Measurements from ENCODE around the gene ZFYVE1.
"Not testable (repeated sequence)": the region's sequence is repeated elsewhere in the genome, so short reads cannot be mapped to it uniquely, and the experiment has no call there.

The ZFYVE1 gene

DNA sequence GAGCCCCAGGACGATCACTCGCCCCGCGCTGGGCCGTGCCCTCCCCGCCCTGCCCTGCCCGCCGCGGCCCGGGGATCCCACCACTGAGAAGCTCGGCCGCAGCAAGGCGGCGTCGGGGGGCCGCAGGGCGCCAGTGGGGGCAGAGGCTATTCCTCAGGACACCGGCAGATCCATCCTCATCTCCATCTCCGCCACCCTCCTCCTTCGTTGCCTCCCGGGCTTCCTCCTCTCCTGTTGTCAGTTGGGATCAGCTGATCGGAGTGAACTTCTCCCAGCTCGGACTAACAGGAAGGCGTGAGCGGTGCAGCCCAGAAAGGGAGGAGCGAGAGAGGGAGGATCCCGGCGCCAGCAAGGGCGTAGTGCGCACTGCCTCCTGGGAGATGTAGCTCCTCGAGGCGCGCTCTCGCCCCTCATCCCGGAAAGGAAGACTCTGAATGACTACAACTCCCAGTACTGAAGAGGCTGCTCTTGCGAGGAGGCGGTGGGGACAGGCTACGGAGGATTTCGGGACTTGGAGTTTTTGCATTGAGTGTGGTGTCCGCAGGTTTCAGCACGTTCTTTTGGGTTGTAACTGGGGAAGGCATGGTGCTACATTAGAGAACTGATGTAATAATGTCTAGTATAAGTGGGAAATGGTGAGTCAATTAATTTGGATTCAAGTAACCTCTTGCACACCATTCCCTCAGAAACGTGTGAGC is at the start of gene ZFYVE1:
Gene ZFYVE1, minus strand, starts transcription at position 262 of the 698 bp plus-strand sequence. CDS start 2,598 bp downstream, outside the sequence.
- peak; percentile 99 for DNase-seq (ENCODE audit: low spot score)

- DNase-seq (ENCODE audit: low spot score) = no peak
Observed at GRCh38 chr14:73069585-73069984, 42.7 kb upstream of the ZFYVE1 start.

GRCh38 chr14:73058922-73059673 is 32.2 kb upstream of the ZFYVE1 start:
- DNase-seq (ENCODE audit: low spot score) = peak; percentile 37

DNA sequence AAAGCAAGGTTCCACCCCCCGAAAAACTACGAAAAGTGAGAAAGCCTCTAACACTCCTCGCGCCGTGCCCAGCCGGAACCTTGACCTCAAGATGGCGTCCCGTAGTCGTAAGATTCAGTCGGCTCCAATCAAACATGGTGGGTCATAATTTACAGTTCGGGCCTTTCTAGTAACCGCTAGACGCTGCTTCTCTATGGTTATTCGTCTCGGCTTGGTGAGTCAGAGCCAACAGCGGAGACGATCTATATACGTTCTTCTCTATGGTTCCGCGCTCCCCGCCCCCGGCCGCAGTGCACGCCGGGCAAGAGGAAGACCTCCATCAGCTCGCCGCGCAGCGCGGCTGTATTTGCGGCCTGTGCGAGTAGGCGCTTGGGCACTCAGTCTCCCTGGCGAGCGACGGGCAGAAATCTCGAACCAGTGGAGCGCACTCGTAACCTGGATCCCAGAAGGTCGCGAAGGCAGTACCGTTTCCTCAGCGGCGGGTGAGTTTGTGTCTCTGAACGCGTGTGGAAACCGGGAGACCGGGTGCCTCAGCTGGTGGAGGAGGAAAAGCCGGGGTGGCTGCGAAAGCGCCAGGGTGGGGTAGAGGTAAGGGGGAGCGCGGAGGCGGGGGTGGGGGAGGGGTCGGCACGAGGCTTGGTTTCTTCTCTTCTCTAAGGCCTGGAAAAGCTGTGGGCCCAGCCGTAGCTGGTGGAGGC is 31.5 kb upstream of the ZFYVE1 start, which contains the start of gene RBM25:
Gene RBM25, plus strand, starts transcription at position 311 of the 698 bp plus-strand sequence. CDS start 13,108 bp downstream, outside the sequence.
- DNase-seq (ENCODE audit: low spot score) = peak; percentile 99

DNA sequence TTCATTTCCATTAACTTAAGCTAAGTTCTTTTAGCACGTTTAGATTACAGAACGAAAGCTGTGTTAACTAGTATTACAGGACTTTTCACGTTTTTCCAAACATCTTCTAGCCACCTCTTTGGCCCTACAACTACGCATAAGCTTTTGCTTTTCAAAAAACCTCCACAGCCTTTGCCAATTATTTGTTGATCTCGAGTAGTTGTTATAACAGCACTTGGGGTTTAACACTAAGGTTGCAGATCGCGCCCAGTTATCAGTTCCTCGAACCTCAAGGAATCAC is 31.0 kb upstream of the ZFYVE1 start:
- no peak for DNase-seq (ENCODE audit: low spot score)

DNA sequence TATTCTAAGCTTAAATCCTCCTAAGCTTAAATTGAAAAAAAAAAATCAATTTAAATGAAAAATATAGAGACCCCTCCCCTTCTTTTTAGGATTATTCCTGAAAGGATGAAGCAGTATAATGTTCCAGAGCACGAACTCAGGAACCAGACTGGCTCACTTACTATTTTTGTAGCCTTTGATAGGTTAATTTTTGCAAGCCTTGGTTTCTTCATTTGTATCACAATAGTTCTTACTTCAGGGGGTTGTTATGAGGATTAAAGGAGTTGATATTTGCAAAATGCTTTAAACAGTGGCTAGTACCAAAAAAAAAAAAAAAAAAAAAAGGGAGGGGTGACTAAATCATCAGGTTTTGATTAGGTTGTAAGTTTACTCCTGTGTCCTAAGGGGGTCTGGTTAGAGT is 28.3 kb upstream of the ZFYVE1 start:
- no peak for DNase-seq (ENCODE audit: low spot score)

DNA sequence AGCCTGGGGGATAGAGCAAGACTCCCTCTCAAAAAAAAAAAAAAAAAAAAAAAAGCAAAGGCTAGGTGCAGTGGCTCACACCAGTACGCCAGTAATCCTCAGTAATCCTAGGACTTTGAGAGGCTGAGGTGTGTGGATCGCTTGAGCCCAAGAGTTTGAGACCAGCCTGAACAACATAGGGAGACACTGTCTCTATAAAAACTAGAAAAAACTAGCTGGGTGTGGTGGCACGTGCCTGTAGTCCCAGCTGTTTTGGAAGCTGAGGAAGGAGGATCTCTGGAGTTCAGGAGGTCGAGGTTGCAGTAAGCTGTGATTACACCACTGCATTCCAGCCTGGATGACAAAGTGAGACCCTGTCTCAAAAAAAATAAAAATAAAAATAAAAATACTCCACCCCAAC is 22.5 kb upstream of the ZFYVE1 start:
- no peak for DNase-seq (ENCODE audit: low spot score)

- DNase-seq (ENCODE audit: low spot score) = no peak
Observed at GRCh38 chr14:73047808-73048207, 20.9 kb upstream of the ZFYVE1 start.

DNA sequence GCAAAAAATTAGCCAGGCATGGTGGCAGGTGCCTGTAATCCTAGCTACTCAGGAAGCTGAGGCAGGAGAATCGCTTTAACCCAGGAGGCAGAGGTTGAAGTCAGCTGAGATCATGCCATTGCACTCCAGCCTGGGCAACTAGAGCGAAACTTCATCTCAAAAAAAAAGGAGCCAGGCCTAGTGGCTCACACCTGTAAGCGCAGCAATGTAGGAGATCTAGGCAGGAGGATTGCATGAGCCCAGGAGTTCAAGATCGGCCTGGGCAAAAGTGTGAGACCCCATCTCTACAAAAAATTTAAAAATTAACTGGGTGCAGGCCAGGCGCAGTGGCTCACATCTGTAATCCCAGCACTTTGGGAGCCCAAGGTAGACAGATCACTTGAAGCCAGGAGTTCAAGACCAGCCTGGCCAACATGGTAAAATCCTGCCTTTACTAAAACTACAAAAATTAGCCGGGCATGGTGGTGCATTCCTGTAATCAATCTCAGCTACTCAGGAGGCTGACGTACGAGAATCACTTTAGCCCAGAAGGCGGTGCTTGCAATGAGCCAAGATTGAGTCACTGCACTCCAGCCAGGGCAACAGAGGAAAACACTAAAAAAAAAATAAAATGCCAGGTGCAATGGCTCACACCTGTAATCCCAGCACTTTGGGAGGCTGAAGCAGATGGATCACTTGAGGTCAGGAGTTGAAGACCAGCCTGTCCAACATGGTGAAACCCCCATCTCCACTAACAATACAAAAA is 10.0 kb upstream of the ZFYVE1 start:
- not testable (repeated sequence) for DNase-seq (ENCODE audit: low spot score)

- DNase-seq (ENCODE audit: low spot score) = no peak
Observed at GRCh38 chr14:73027984-73028383, 1.1 kb upstream of the ZFYVE1 start.

DNA sequence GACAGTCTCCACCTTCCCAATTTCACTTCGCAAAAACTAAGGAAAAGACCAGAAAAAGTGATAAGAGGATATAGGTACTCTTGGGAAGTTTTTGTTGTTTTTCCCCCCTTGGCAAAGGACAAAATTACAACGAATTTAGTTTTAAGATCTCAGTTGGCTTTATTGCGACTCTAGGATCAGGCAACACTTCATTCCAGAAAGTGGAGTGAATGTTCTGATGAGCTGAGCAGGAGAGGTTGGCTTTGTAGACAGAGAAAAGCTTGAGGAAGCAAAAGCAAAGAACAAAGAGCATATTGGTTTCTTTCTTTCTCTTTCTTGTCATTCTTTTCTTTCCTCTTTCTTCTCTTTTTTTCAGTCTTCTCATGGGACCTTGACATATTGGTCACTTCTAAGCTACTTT is 640 bp upstream of the ZFYVE1 start:
- DNase-seq (ENCODE audit: low spot score) = peak; percentile 10

DNA sequence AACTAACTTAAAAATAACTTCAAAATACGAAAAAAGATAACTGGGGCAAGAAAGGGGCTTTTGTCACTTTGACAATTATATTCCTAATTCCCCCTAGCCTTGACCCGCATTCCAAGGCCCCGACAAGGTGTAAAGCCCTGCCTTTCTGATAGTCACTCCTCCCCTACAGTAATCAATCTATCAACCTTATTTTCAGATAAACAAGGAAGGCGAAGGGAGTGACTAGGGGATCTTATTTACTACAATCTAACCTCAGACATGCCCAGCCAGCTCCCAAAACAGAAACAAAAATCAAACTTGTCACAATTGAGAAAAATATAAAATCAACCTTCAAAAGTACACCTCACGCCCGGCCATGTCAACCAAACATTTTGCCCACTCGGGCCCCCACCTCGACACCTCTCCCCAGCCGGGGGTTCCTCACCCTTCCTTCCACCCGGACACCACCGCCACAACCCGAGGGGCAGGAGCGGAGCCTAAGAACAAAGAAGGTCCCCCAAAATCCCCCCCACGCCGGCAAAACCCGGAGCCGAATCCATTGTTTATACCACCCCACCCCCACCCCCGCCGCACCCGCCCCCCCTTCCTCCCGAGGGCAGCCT is 562 bp downstream of the ZFYVE1 start:
- no peak for DNase-seq (ENCODE audit: low spot score)

- peak; percentile 15 for DNase-seq (ENCODE audit: low spot score)
Observed at GRCh38 chr14:73025544-73025943, 1.4 kb downstream of the ZFYVE1 start.

DNA sequence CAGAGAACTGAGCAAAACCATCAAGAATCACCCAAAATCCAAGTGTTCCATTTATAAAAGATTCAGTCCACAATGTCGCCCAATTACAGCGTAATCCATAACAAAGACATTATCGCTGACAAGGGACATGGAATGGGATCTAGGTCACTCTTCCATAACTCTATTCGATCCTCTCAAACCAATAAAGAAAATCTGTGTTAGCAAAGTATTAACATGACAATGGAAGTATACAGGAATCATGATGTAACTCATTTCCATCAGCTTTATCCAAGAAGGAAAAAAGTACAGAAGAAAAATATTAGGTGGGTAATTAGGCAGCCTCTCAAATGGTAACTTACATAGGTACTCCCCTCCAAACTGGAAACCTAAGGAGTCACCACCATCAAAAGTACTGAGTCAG is 4.9 kb downstream of the ZFYVE1 start:
- no peak for DNase-seq (ENCODE audit: low spot score)

DNA sequence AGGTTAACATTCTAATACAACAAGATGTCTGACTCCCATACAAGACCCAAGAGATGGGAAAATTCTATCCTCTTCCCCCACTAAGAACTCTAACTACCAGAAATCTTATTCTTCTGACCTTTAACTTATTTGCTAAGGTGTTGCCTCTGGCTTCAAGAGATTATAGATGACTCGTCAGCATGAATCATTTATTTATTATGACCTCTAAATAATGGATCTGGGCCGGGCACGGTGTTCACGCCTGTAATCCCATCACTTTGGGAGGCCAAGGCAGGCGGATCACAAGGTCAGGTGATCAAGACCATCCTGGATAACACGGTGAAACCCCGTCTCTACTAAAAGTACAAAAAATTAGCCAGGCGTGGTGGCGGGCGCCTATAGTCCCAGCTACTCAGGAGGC is 10.9 kb downstream of the ZFYVE1 start:
- DNase-seq (ENCODE audit: low spot score) = not testable (repeated sequence)

- not testable (repeated sequence) for DNase-seq (ENCODE audit: low spot score)
Observed at GRCh38 chr14:73015552-73015951, 11.4 kb downstream of the ZFYVE1 start.

GRCh38 chr14:73014105-73014504 is 12.8 kb downstream of the ZFYVE1 start:
- no peak for DNase-seq (ENCODE audit: low spot score)

- DNase-seq (ENCODE audit: low spot score) = not testable (repeated sequence)
Observed at GRCh38 chr14:73011189-73011588, 15.7 kb downstream of the ZFYVE1 start.

DNA sequence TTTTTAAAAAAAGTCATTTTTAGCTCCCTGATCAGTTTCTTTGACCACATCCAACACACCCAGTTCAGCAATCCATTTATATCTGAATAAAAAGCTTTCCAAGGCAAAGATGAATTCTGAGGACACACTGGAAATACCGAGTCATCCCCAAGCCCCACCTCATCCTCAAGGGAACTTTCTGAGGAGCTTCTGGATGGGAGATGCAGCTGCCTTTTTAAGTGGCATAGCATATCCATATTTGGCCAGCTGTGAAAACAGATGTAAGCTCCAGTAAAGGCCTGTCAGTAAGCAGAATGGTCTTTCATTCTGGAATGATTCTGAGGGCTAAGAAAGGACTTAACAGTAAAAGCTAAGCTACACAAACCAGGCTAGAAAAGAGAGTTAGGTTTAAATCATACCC is 18.4 kb downstream of the ZFYVE1 start:
- no peak for DNase-seq (ENCODE audit: low spot score)

DNA sequence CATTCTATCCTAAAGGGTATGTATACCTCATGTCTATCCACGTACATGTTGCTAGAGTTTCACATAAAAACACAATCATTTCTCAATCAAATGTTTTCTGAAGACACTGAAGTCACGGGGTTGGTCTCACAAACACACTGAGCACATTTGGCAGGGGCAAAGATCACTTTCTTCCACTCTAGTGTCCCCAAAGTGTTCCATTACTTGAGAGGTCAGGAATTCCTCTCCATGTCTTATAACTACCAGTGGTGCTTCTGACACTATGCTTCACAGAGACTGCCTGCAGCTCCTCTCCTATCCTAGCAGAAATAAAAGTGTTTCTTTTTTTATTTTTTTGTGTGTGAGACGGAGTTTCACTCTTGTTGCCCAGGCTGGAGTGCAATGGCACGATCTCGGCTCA is 19.1 kb downstream of the ZFYVE1 start:
- DNase-seq (ENCODE audit: low spot score) = no peak

DNA sequence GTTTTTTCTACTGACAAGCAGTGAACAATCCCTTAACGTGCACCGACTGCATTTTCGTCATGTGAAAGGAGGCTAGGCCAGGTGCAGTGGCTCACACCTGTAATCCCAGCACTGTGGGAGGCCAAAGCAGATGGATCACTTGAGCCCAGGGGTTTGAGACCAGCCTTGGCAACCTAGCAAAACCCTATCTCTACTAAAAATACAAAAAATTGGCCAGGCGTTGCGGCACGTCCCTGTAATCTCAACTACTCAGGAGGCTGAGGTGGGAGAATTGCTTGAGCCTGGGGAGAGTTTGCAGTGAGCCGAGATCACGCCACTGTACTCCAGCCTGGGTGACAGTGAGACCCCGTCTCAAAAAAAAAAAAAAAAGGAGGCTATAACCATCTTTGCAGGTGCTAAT is 22.3 kb downstream of the ZFYVE1 start:
- not testable (repeated sequence) for DNase-seq (ENCODE audit: low spot score)

- DNase-seq (ENCODE audit: low spot score) = no peak
Observed at GRCh38 chr14:73003681-73004080, 23.2 kb downstream of the ZFYVE1 start.
